ENCODE data around the gene SDE2.
A peak's percentile ranks its signal among the peaks of the same experiment; 100 is the strongest.

Gene SDE2

GRCh38 chr1:226034482-226034881, 35.3 kb upstream of the SDE2 start:
- Histone ChIP-seq H2BK12ac (ENCODE audit: low read length in 2 of 2) (no peak overlapping the region), H3K23ac (ENCODE audit: low read length in 2 of 2) (peak overlapping the region in 1 of 2 experiments; percentile 29), H3K4me2 (ENCODE audit: low read length, poor library complexity, severe bottlenecking) (no peak overlapping the region), H3K79me1 (replicated peaks; ENCODE audit: low read length, poor library complexity, severe bottlenecking) (no peaks in the 10 kb centered on the region), H3K9me3 (ENCODE audit: control insufficient read depth, low read length) (no peaks in the 10 kb centered on the region), H3K4me3 (ENCODE audit: insufficient read depth in 1 of 2, low read depth in 1 of 2, low read length in 2 of 2) (no peak overlapping the region), H3K4me1 (ENCODE audit: control insufficient read depth, insufficient read depth, low read depth, low read length) (peaks cover 2% of the 10 kb centered on the region), H3K4ac (ENCODE audit: low read depth in 1 of 2, low read length in 2 of 2) (no peak overlapping the region), H2BK5ac (ENCODE audit: low read depth, low read length, poor library complexity, severe bottlenecking) (no peak overlapping the region), H3K18ac (ENCODE audit: low read depth in 1 of 2, low read length in 2 of 2) (no peak overlapping the region), H2AK5ac (ENCODE audit: low read length, severe bottlenecking) (no peak overlapping the region), H2AFZ (ENCODE audit: low read depth, low read length) (no peak overlapping the region), H3K27me3 (ENCODE audit: control insufficient read depth in 1 of 2, insufficient read depth in 1 of 2, low read length in 2 of 2) (no peaks in the 10 kb centered on the region), H4K91ac (ENCODE audit: low read length) (no peak overlapping the region), H2BK15ac (ENCODE audit: low read depth, poor library complexity, severe bottlenecking) (no peak overlapping the region), H3K14ac (ENCODE audit: low read length in 2 of 2) (no peak overlapping the region), H3K9ac (ENCODE audit: low read length) (peak overlapping the region; percentile 54), H3K36me3 (ENCODE audit: control insufficient read depth in 1 of 2, insufficient read depth in 2 of 2, low read depth in 1 of 2, low read length in 2 of 2) (no peaks in the 10 kb centered on the region), H2BK120ac (ENCODE audit: low read depth, low read length) (no peak overlapping the region), H3K27ac (ENCODE audit: low read length, poor library complexity, severe bottlenecking) (no peak overlapping the region), H4K8ac (ENCODE audit: low read length) (no peak overlapping the region)
- DNase-seq = no peak
- 68% methylated on average over 4 of the region's 6 CpGs for WGBS

GRCh38 chr1:226033991-226034390, 34.8 kb upstream of the SDE2 start:
- DNase-seq = no peak
- no peak overlapping the region for H2BK5ac ChIP-seq (ENCODE audit: low read depth, low read length, poor library complexity, severe bottlenecking)
- H3K9ac ChIP-seq (ENCODE audit: low read length) = peak overlapping the region; percentile 54
- H3K18ac ChIP-seq (ENCODE audit: low read depth in 1 of 2, low read length in 2 of 2) = no peak overlapping the region
- H3K79me1 ChIP-seq (replicated peaks; ENCODE audit: low read length, poor library complexity, severe bottlenecking) = no peaks in the 10 kb centered on the region
- no peak overlapping the region for H2BK120ac ChIP-seq (ENCODE audit: low read depth, low read length)
- no peaks in the 10 kb centered on the region for H3K9me3 ChIP-seq (ENCODE audit: control insufficient read depth, low read length)
- H3K36me3 ChIP-seq (ENCODE audit: control insufficient read depth in 1 of 2, insufficient read depth in 2 of 2, low read depth in 1 of 2, low read length in 2 of 2) = no peaks in the 10 kb centered on the region
- H2BK15ac ChIP-seq (ENCODE audit: low read depth, poor library complexity, severe bottlenecking) = no peak overlapping the region
- no peak overlapping the region for H4K8ac ChIP-seq (ENCODE audit: low read length)
- H3K27ac ChIP-seq (ENCODE audit: low read length, poor library complexity, severe bottlenecking) = no peak overlapping the region
- no peak overlapping the region for H2AK5ac ChIP-seq (ENCODE audit: low read length, severe bottlenecking)
- no peak overlapping the region for H3K14ac ChIP-seq (ENCODE audit: low read length in 2 of 2)
- H2BK12ac ChIP-seq (ENCODE audit: low read length in 2 of 2) = no peak overlapping the region
- no peaks in the 10 kb centered on the region for H3K27me3 ChIP-seq (ENCODE audit: control insufficient read depth in 1 of 2, insufficient read depth in 1 of 2, low read length in 2 of 2)
- no peak overlapping the region for H3K23ac ChIP-seq (ENCODE audit: low read length in 2 of 2)
- H3K4ac ChIP-seq (ENCODE audit: low read depth in 1 of 2, low read length in 2 of 2) = no peak overlapping the region
- peaks cover 2% of the 10 kb centered on the region for H3K4me1 ChIP-seq (ENCODE audit: control insufficient read depth, insufficient read depth, low read depth, low read length)
- H2AFZ ChIP-seq (ENCODE audit: low read depth, low read length) = no peak overlapping the region
- no peak overlapping the region for H4K91ac ChIP-seq (ENCODE audit: low read length)
- no peak overlapping the region for H3K4me2 ChIP-seq (ENCODE audit: low read length, poor library complexity, severe bottlenecking)
- no peak overlapping the region for H3K4me3 ChIP-seq (ENCODE audit: insufficient read depth in 1 of 2, low read depth in 1 of 2, low read length in 2 of 2)

GRCh38 chr1:226033582-226033981, 34.4 kb upstream of the SDE2 start:
- Histone ChIP-seq H3K18ac (ENCODE audit: low read depth in 1 of 2, low read length in 2 of 2) (no peak overlapping the region), H4K8ac (ENCODE audit: low read length) (no peak overlapping the region), H2BK15ac (ENCODE audit: low read depth, poor library complexity, severe bottlenecking) (no peak overlapping the region), H2AFZ (ENCODE audit: low read depth, low read length) (no peak overlapping the region), H3K27ac (ENCODE audit: low read length, poor library complexity, severe bottlenecking) (no peak overlapping the region), H3K23ac (ENCODE audit: low read length in 2 of 2) (no peak overlapping the region), H2BK12ac (ENCODE audit: low read length in 2 of 2) (no peak overlapping the region), H4K91ac (ENCODE audit: low read length) (no peak overlapping the region), H3K4me1 (ENCODE audit: control insufficient read depth, insufficient read depth, low read depth, low read length) (peaks cover 2% of the 10 kb centered on the region), H3K79me1 (replicated peaks; ENCODE audit: low read length, poor library complexity, severe bottlenecking) (no peaks in the 10 kb centered on the region), H3K27me3 (ENCODE audit: control insufficient read depth in 1 of 2, insufficient read depth in 1 of 2, low read length in 2 of 2) (no peaks in the 10 kb centered on the region), H3K4me3 (ENCODE audit: insufficient read depth in 1 of 2, low read depth in 1 of 2, low read length in 2 of 2) (no peak overlapping the region), H2AK5ac (ENCODE audit: low read length, severe bottlenecking) (no peak overlapping the region), H3K9me3 (ENCODE audit: control insufficient read depth, low read length) (no peaks in the 10 kb centered on the region), H2BK120ac (ENCODE audit: low read depth, low read length) (no peak overlapping the region), H3K36me3 (ENCODE audit: control insufficient read depth in 1 of 2, insufficient read depth in 2 of 2, low read depth in 1 of 2, low read length in 2 of 2) (no peaks in the 10 kb centered on the region), H3K14ac (ENCODE audit: low read length in 2 of 2) (no peak overlapping the region), H3K4me2 (ENCODE audit: low read length, poor library complexity, severe bottlenecking) (no peak overlapping the region), H2BK5ac (ENCODE audit: low read depth, low read length, poor library complexity, severe bottlenecking) (no peak overlapping the region), H3K9ac (ENCODE audit: low read length) (no peak overlapping the region), H3K4ac (ENCODE audit: low read depth in 1 of 2, low read length in 2 of 2) (no peak overlapping the region)
- WGBS = 88% methylated on average over 4 of the region's 4 CpGs
- DNase-seq = no peak

GRCh38 chr1:226029568-226030225, 30.6 kb upstream of the SDE2 start:
- Histone ChIP-seq H2BK15ac (ENCODE audit: low read depth, poor library complexity, severe bottlenecking) (no peak overlapping the region), H4K8ac (ENCODE audit: low read length) (no peak overlapping the region), H4K91ac (ENCODE audit: low read length) (no peak overlapping the region), H3K23ac (ENCODE audit: low read length in 2 of 2) (no peak overlapping the region), H2BK12ac (ENCODE audit: low read length in 2 of 2) (no peak overlapping the region), H2BK120ac (ENCODE audit: low read depth, low read length) (no peak overlapping the region), H3K4ac (ENCODE audit: low read depth in 1 of 2, low read length in 2 of 2) (no peak overlapping the region), H2BK5ac (ENCODE audit: low read depth, low read length, poor library complexity, severe bottlenecking) (no peak overlapping the region), H2AFZ (ENCODE audit: low read depth, low read length) (no peak overlapping the region), H3K9ac (ENCODE audit: low read length) (no peak overlapping the region), H3K79me1 (replicated peaks; ENCODE audit: low read length, poor library complexity, severe bottlenecking) (no peaks in the 10 kb centered on the region), H3K18ac (ENCODE audit: low read depth in 1 of 2, low read length in 2 of 2) (no peak overlapping the region), H3K4me1 (ENCODE audit: control insufficient read depth, insufficient read depth, low read depth, low read length) (peaks cover 2% of the 10 kb centered on the region), H3K4me2 (ENCODE audit: low read length, poor library complexity, severe bottlenecking) (no peak overlapping the region), H3K27ac (ENCODE audit: low read length, poor library complexity, severe bottlenecking) (no peak overlapping the region), H3K4me3 (ENCODE audit: insufficient read depth in 1 of 2, low read depth in 1 of 2, low read length in 2 of 2) (no peak overlapping the region), H2AK5ac (ENCODE audit: low read length, severe bottlenecking) (no peak overlapping the region), H3K27me3 (ENCODE audit: control insufficient read depth in 1 of 2, insufficient read depth in 1 of 2, low read length in 2 of 2) (no peaks in the 10 kb centered on the region), H3K9me3 (ENCODE audit: control insufficient read depth, low read length) (no peaks in the 10 kb centered on the region), H3K14ac (ENCODE audit: low read length in 2 of 2) (no peak overlapping the region), H3K36me3 (ENCODE audit: control insufficient read depth in 1 of 2, insufficient read depth in 2 of 2, low read depth in 1 of 2, low read length in 2 of 2) (no peaks in the 10 kb centered on the region)
- WGBS = 93% methylated on average over 6 of the region's 7 CpGs
- DNase-seq = no peak
